ENCODE data around the gene RCBTB1. TPM values are rescaled to one million over a fixed set of nuclear protein-coding genes. Genes with fewer than 3 reads are reported as not detected.

The RCBTB1 gene
- polyA plus RNA-seq, 1 donor (not counting 4 experiments of a cell fraction or from before 2014, with no cell fraction given) = 26.9 TPM

DNA sequence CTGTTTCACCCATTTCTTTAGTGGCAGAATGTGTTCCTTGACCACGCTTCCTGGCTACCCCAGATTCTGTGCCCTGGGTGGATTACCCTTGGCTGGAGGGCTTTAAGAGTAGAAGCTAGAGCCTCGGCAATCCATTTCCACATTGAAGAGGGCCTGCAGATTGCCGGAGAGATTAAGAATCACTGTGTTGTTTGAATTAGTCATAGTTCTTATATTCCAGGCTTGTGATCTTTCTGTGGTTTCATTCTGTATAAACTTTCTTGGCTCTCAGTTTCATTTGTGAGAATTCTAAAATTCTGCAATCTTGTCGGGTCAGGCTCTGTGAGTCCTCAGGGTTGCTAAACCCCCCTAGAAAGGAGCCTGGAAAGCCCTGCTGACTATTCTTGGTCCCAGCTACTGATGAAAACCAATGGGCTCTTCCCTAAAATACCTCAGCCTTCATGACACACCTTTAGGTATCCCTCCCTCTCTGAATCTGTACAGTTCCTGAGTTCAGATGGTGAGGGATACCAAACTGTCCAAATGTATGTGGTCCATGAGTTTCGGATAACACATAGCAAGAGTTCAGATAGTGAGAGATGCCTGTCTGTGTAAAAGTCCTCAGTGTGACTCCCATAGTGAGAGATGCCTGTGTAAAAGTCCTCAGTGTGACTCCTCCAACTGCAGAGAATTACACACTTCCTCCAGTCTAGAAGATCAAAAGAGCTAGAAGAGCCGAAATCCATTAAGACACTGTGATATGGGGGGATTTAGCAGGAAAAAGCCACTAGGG lies 85.3 kb downstream of the RCBTB1 start:
- Histone ChIP-seq H2AFZ (ENCODE audit: control insufficient read depth, low read length) (no peak overlapping the region), H3K9ac (ENCODE audit: control insufficient read depth, extremely low read depth, insufficient read depth, low read length) (no peak overlapping the region), H3K79me2 (ENCODE audit: control insufficient read depth, insufficient read depth, low read length) (no peaks in the 10 kb centered on the region), H3K4me3 (ENCODE audit: control insufficient read depth in 2 of 3, extremely low read depth in 1 of 3, insufficient read depth in 2 of 3, low read depth in 1 of 3, low read length in 3 of 3) (no peak overlapping the region), H3K27ac (ENCODE audit: control insufficient read depth, insufficient read depth, low read length) (no peak overlapping the region), H4K20me1 (ENCODE audit: control insufficient read depth, extremely low read depth, insufficient read depth, low read length) (no peaks in the 10 kb centered on the region), H3K9me3 (ENCODE audit: control insufficient read depth, low read depth, low read length) (no peaks in the 10 kb centered on the region), H3K4me1 (ENCODE audit: control insufficient read depth, extremely low read depth, insufficient read depth, low read length) (peaks cover 6% of the 10 kb centered on the region), H3K4me2 (ENCODE audit: control insufficient read depth, extremely low read depth, insufficient read depth, low read depth, low read length) (no peak overlapping the region), H3K27me3 (ENCODE audit: control insufficient read depth, extremely low read depth, insufficient read depth, low read length) (no peaks in the 10 kb centered on the region), H3K9me1 (ENCODE audit: control insufficient read depth, extremely low read depth, insufficient read depth, low read length) (no peaks in the 10 kb centered on the region), H3K36me3 (ENCODE audit: control insufficient read depth in 2 of 2, extremely low read depth in 1 of 2, insufficient read depth in 2 of 2, low read length in 2 of 2) (peaks cover 0 to 2% of the 10 kb centered on the region in 2 experiments)
- TF ChIP-seq EZH2 (IDR thresholded peaks at IDR 0.05; ENCODE audit: low read length) = no peak
- TF ChIP-seq, protein P1, sequence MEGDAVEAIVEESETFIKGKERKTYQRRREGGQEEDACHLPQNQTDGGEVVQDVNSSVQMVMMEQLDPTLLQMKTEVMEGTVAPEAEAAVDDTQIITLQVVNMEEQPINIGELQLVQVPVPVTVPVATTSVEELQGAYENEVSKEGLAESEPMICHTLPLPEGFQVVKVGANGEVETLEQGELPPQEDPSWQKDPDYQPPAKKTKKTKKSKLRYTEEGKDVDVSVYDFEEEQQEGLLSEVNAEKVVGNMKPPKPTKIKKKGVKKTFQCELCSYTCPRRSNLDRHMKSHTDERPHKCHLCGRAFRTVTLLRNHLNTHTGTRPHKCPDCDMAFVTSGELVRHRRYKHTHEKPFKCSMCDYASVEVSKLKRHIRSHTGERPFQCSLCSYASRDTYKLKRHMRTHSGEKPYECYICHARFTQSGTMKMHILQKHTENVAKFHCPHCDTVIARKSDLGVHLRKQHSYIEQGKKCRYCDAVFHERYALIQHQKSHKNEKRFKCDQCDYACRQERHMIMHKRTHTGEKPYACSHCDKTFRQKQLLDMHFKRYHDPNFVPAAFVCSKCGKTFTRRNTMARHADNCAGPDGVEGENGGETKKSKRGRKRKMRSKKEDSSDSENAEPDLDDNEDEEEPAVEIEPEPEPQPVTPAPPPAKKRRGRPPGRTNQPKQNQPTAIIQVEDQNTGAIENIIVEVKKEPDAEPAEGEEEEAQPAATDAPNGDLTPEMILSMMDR (optimal IDR thresholded peaks at IDR 0.05 in 1 of 3, IDR thresholded peaks at IDR 0.05 in 1 of 3, conservative IDR thresholded peaks at IDR 0.05 in 1 of 3; ENCODE audit: extremely low read depth in 1 of 3, insufficient read depth in 2 of 3, low read length in 3 of 3) = no peak
- FAIRE-seq (no peak), DNase-seq (ENCODE audit: low read depth, low spot score) (no peak)
- dilution Hi-C loops (cut with MboI; ENCODE audit: extremely low pct_ligation_motif_present, low sequenced_read_pairs) = no loop called here

DNA sequence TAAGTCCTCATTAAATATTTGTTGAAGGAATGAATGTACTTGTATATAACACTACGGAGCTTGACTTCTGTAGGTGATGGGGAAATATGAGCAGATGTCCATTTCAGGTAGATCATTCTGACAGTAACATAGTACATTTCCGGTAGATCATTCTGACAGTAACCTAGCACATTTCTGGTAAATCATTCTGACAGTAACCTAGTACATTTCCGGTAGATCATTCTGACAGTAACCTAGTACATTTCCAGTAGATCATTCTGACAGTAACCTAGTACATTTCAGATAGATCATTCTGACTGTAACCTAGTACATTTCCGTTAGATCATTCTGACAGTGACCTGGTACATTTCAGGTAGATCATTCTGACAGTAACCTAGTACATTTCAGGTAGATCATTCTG lies 87.2 kb downstream of the RCBTB1 start:
- Histone ChIP-seq H3K36me3 (ENCODE audit: control insufficient read depth in 2 of 2, extremely low read depth in 1 of 2, insufficient read depth in 2 of 2, low read length in 2 of 2) (peaks cover 0 to 2% of the 10 kb centered on the region in 2 experiments), H3K9ac (ENCODE audit: control insufficient read depth, extremely low read depth, insufficient read depth, low read length) (no peak overlapping the region), H3K9me3 (ENCODE audit: control insufficient read depth, low read depth, low read length) (no peaks in the 10 kb centered on the region), H4K20me1 (ENCODE audit: control insufficient read depth, extremely low read depth, insufficient read depth, low read length) (no peaks in the 10 kb centered on the region), H3K27ac (ENCODE audit: control insufficient read depth, insufficient read depth, low read length) (no peak overlapping the region), H3K79me2 (ENCODE audit: control insufficient read depth, insufficient read depth, low read length) (no peaks in the 10 kb centered on the region), H3K27me3 (ENCODE audit: control insufficient read depth, extremely low read depth, insufficient read depth, low read length) (no peaks in the 10 kb centered on the region), H3K4me2 (ENCODE audit: control insufficient read depth, extremely low read depth, insufficient read depth, low read depth, low read length) (no peak overlapping the region), H3K4me1 (ENCODE audit: control insufficient read depth, extremely low read depth, insufficient read depth, low read length) (peaks cover 18% of the 10 kb centered on the region), H3K4me3 (ENCODE audit: control insufficient read depth in 2 of 3, extremely low read depth in 1 of 3, insufficient read depth in 2 of 3, low read depth in 1 of 3, low read length in 3 of 3) (no peak overlapping the region), H2AFZ (ENCODE audit: control insufficient read depth, low read length) (no peak overlapping the region), H3K9me1 (ENCODE audit: control insufficient read depth, extremely low read depth, insufficient read depth, low read length) (no peaks in the 10 kb centered on the region)
- peak; percentile 29 for FAIRE-seq
- DNase-seq (ENCODE audit: low read depth, low spot score) = no peak
- TF ChIP-seq, protein P1 (optimal IDR thresholded peaks at IDR 0.05 in 1 of 3, IDR thresholded peaks at IDR 0.05 in 1 of 3, conservative IDR thresholded peaks at IDR 0.05 in 1 of 3; ENCODE audit: extremely low read depth in 1 of 3, insufficient read depth in 2 of 3, low read length in 3 of 3) = no peak
- no peak for TF ChIP-seq EZH2 (IDR thresholded peaks at IDR 0.05; ENCODE audit: low read length)
- dilution Hi-C loops (cut with MboI; ENCODE audit: extremely low pct_ligation_motif_present, low sequenced_read_pairs) = no loop called here

All from keratinocyte (primary cell).